OCI-LY3 (cell line): ENCODE measurements around the gene GALNT11.

Experiments used
- H2AFZ ChIP-seq: fragments of 200-600, 300-600 bp; shearing (Covaris generic); 2 replicates; pipeline ENCODE4 v1.6.0; 2014; ENCODE audit warnings: antibody characterized with exemption, low read depth, low read length
- H3K27ac ChIP-seq: fragments of 200-600, 300-600 bp; sonication (generic); 2 replicates; pipeline ENCODE4 v1.5.1; 2014; ENCODE audit warnings: mild to moderate bottlenecking, low read length, moderate library complexity, mixed read lengths
- H3K27me3 ChIP-seq: fragments of 200-600, 300-600 bp; sonication (generic); 2 replicates; pipeline ENCODE4 v1.6.1; 2014; ENCODE audit warnings: low read depth, low read length, mixed read lengths
- H3K36me3 ChIP-seq: fragments of 200-600, 300-600 bp; sonication (generic); replicated peaks from 2 replicates; pipeline ENCODE3; 2014; ENCODE audit warnings: low read depth, low read length, mixed read lengths
- H3K4me1 ChIP-seq: fragments of 300-600, 200-600 bp; sonication (generic); 2 replicates; pipeline ENCODE4 v1.6.1; 2014; ENCODE audit warnings: low read length, mixed read lengths
- H3K4me2 ChIP-seq: fragments of 200-600, 300-600 bp; sonication (generic); 2 replicates; pipeline ENCODE4 v1.6.1; 2014; ENCODE audit warnings: low read length, mixed read lengths
- H3K4me3 ChIP-seq: fragments of 300-600, 200-600 bp; sonication (generic); 2 replicates; pipeline ENCODE4 v1.5.1; 2014; ENCODE audit warnings: antibody characterized with exemption, mild to moderate bottlenecking, low read length, moderate library complexity
- H3K79me2 ChIP-seq: fragments of 300-600, 200-600 bp; shearing (Covaris generic); 2 replicates; pipeline ENCODE4 v1.6.1; 2014; ENCODE audit warnings: mild to moderate bottlenecking, low read length, mixed read lengths
- H3K9ac ChIP-seq: fragments of 300-600, 200-600 bp; shearing (Covaris generic); 2 replicates; pipeline ENCODE4 v1.6.0; 2014; ENCODE audit warnings: mild to moderate bottlenecking, low read length, moderate library complexity
- H3K9me3 ChIP-seq: fragments of 200-600, 300-600 bp; shearing (Covaris generic); 2 replicates; pipeline ENCODE4 v1.6.1; 2014; ENCODE audit warnings: low read length, mixed read lengths; ENCODE audit not compliant: insufficient read depth
- H4K20me1 ChIP-seq: fragments of 200-600, 300-600 bp; sonication (generic); 2 replicates; pipeline ENCODE4 v1.6.1; 2016; ENCODE audit warnings: low read length, mixed read lengths; ENCODE audit not compliant: insufficient read depth
- CTCF ChIP-seq: fragments of 200-600, 300-600 bp; sonication (generic); IDR thresholded peaks from 2 replicates; pipeline ENCODE4 v1.5.1; 2014; ENCODE audit warnings: antibody characterized with exemption, low read length, low read depth
- EZH2phosphoT487 ChIP-seq: fragments of 200-600 bp; shearing (Covaris generic); IDR thresholded peaks from 2 replicates; pipeline ENCODE4 v1.6.1; 2018; ENCODE audit warnings: antibody characterized with exemption, mixed run types, low read depth

Gene GALNT11

DNA sequence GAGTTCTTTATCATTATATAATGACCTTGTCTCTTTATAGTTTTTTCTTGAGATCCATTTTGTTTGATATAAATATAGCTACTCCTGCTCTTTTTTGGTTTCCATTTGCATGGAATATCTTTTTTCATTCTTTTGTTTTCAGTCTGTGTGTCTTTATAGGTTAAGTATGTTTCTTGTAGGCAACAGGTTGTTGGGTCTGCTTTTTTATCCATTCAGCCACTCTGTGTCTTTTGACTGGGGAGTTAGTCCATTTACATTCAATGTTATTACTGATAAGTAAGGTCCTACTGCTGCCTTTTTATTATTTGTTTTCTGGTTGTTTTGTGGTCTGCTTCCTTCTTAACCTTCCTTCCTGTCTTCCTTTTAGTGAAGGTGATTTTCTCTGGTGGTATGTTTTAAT is 21.1 kb downstream of the GALNT11 start:
- no peak overlapping the region for H3K27ac ChIP-seq
- no peaks in the 10 kb centered on the region for H3K4me1 ChIP-seq
- no peaks in the 10 kb centered on the region for H3K79me2 ChIP-seq
- TF ChIP-seq EZH2phosphoT487, result no peak
- no peak for TF ChIP-seq CTCF
- no peak overlapping the region for H2AFZ ChIP-seq
- no peaks in the 10 kb centered on the region for H3K9me3 ChIP-seq
- no peak overlapping the region for H3K4me2 ChIP-seq
- no peaks in the 10 kb centered on the region for H4K20me1 ChIP-seq
- no peak overlapping the region for H3K9ac ChIP-seq
- no peaks in the 10 kb centered on the region for H3K36me3 ChIP-seq
- H3K27me3 ChIP-seq, result 0 out of 2 replicates have a peak, but pooled peaks cover 4% of the 10 kb centered on the region
- no peak overlapping the region for H3K4me3 ChIP-seq

DNA sequence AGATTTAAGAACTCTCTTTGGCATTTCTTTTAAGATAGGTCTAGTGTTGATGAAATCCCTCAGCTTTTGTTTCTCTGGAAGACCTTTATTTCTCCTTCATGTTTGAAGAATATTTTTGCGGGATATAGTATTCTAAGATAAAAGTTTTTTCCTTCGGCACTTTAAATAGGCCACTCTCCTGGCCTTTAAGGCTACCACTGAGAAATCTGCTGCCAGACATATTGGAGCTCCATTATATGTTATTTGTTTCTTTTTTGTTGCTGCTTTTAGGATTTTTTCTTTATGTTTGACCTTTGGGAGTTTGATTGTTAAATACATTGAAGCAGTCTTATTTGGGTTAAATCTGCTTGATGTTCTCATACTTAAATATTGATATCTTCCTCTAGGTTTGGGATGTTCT is 22.6 kb downstream of the GALNT11 start:
- TF ChIP-seq EZH2phosphoT487 (no peak), CTCF (no peak)
- Histone ChIP-seq H4K20me1 (no peaks in the 10 kb centered on the region), H3K36me3 (no peaks in the 10 kb centered on the region), H3K4me3 (no peak overlapping the region), H3K79me2 (no peaks in the 10 kb centered on the region), H2AFZ (no peak overlapping the region), H3K27me3 (0 out of 2 replicates have a peak, but pooled peaks cover 4% of the 10 kb centered on the region), H3K9me3 (no peaks in the 10 kb centered on the region), H3K9ac (no peak overlapping the region), H3K4me1 (no peaks in the 10 kb centered on the region), H3K27ac (no peak overlapping the region), H3K4me2 (no peak overlapping the region)

DNA sequence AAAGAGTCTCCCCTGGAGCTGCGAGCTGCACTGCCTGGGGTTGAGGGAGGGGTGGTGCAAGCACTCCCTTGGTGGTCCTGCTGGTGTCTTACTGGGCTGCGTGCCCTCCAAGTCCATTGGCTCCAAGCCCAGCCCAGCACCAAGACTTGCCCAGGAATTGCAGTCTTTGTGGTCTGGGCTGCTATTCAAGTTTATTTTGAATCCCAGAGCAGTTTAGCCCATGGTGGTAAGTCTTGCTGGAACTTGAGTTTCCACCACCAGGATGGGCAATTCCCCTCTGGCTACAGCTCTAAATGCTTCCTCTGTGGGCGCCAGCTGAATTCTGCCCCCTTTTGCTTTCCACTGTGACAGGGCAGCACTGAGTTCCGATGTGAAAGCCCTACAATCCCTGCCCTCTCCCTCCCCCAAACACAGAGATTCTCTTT is 25.1 kb downstream of the GALNT11 start:
- Histone ChIP-seq H3K4me3 (no peak overlapping the region), H3K36me3 (no peaks in the 10 kb centered on the region), H3K9ac (no peak overlapping the region), H3K4me1 (no peaks in the 10 kb centered on the region), H3K4me2 (no peak overlapping the region), H3K27me3 (0 out of 2 replicates have a peak, but pooled peaks cover 7% of the 10 kb centered on the region), H3K79me2 (no peaks in the 10 kb centered on the region), H2AFZ (no peak overlapping the region), H4K20me1 (no peaks in the 10 kb centered on the region), H3K9me3 (no peaks in the 10 kb centered on the region), H3K27ac (no peak overlapping the region)
- TF ChIP-seq EZH2phosphoT487 (no peak), CTCF (no peak)

DNA sequence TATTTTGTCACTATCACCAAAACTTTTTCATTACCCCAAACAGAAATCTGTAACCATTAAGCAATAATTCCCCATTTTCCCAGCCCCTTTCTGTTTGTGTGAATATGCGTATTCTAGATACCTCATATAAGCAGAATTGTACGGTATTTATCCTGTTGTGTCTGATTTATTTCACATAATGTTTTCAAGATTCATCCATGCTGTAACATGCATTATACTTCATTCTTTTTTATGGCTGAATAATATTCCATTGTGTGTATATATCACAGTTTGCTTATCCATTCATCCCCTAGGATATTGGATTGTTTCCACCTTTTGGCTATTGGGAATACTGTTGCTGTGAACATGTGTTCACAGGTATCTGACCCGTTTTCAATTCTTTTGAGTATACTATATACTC is 26.5 kb downstream of the GALNT11 start:
- Histone ChIP-seq H3K4me3 (no peak overlapping the region), H3K36me3 (no peaks in the 10 kb centered on the region), H3K4me2 (no peak overlapping the region), H2AFZ (no peak overlapping the region), H3K27ac (no peak overlapping the region), H3K9ac (no peak overlapping the region), H4K20me1 (no peaks in the 10 kb centered on the region), H3K9me3 (no peaks in the 10 kb centered on the region), H3K4me1 (no peaks in the 10 kb centered on the region), H3K79me2 (no peaks in the 10 kb centered on the region), H3K27me3 (0 out of 2 replicates have a peak, but pooled peaks cover 3% of the 10 kb centered on the region)
- TF ChIP-seq CTCF, result no peak
- TF ChIP-seq EZH2phosphoT487, result no peak
